CD14-positive monocyte (primary cell): ENCODE results near the gene PBX4. TPM values are rescaled to one million over a fixed set of nuclear protein-coding genes. Genes with fewer than 3 reads are reported as not detected.

Experiments
- DNase-seq, 3 donors: peaks; one replicate each; pipeline ENCODE4 v3.0.0-alpha.2; 2011 to 2022
- H2AFZ ChIP-seq: 2 replicates; pipeline ENCODE4 v1.6.0; 2012; ENCODE audit warnings: mild to moderate bottlenecking, low read depth, low read length, inconsistent platforms; ENCODE audit not compliant: insufficient read depth, poor library complexity, severe bottlenecking
- H3K27ac ChIP-seq, 2 donors: 1 replicate in 1 of 2; 2 replicates in 1 of 2; pipeline ENCODE4 v1.5.1; 2012 to 2013; ENCODE audit warnings: low read length in 2 of 2, control low read depth in 1 of 2, inconsistent platforms in 1 of 2, low read depth in 1 of 2, mild to moderate bottlenecking in 1 of 2
- H3K27me3 ChIP-seq, 2 donors: one replicate each; pipeline versions ENCODE4 v1.6.0 to v1.6.1; 2011 to 2013; ENCODE audit warnings: low read length in 2 of 2; ENCODE audit not compliant: control insufficient read depth in 2 of 2, insufficient read depth in 2 of 2
- H3K36me3 ChIP-seq, 2 donors: replicated peaks in 1 of 2; 1 replicate in 1 of 2; 2 replicates in 1 of 2; pipeline versions ENCODE4 v1.5.1 to v1.6.1; 2012 to 2013; ENCODE audit warnings: low read length in 2 of 2, control low read depth in 1 of 2, inconsistent platforms in 1 of 2, mild to moderate bottlenecking in 1 of 2; ENCODE audit not compliant: insufficient read depth in 2 of 2, control insufficient read depth in 1 of 2
- H3K4me1 ChIP-seq, 2 donors: 1 replicate in 1 of 2; 2 replicates in 1 of 2; pipeline versions ENCODE4 v1.5.1 to v1.6.1; 2012 to 2013; ENCODE audit warnings: low read length in 2 of 2, control low read depth in 1 of 2, inconsistent platforms in 1 of 2, mild to moderate bottlenecking in 1 of 2, moderate library complexity in 1 of 2; ENCODE audit not compliant: insufficient read depth in 2 of 2, control insufficient read depth in 1 of 2
- H3K4me2 ChIP-seq: replicated peaks from 2 replicates; pipeline ENCODE3; 2012; ENCODE audit warnings: low read length, moderate library complexity, mild to moderate bottlenecking; ENCODE audit not compliant: poor library complexity, severe bottlenecking; ENCODE audit errors: extremely low read depth
- H3K4me3 ChIP-seq, 3 experiments: fragments of 200-600 bp in 1 of 3; sonication (generic) in 1 of 3; replicated peaks in 1 of 3; 1 replicate in 2 of 3; 2 replicates in 1 of 3; pipeline ENCODE4 v1.5.1; 2011 to 2013; ENCODE audit warnings: low read length in 3 of 3, mild to moderate bottlenecking in 3 of 3, control low read depth in 2 of 3, low read depth in 2 of 3, inconsistent platforms in 1 of 3, moderate library complexity in 1 of 3
- H3K79me2 ChIP-seq: 2 replicates; pipeline ENCODE4 v1.6.0; 2012; ENCODE audit warnings: mild to moderate bottlenecking, control low read depth, inconsistent platforms, low read length, moderate library complexity; ENCODE audit not compliant: insufficient read depth
- H3K9ac ChIP-seq: 2 replicates; pipeline ENCODE4 v1.6.0; 2017; ENCODE audit warnings: low read length, mild to moderate bottlenecking; ENCODE audit not compliant: insufficient read depth, poor library complexity, severe bottlenecking
- H3K9me3 ChIP-seq, 2 donors: replicated peaks in 1 of 2; 1 replicate in 1 of 2; 2 replicates in 1 of 2; pipeline versions ENCODE4 v1.5.1 to v1.6.1; 2012 to 2013; ENCODE audit warnings: low read length in 2 of 2, control low read depth in 1 of 2; ENCODE audit not compliant: control insufficient read depth in 1 of 2, insufficient read depth in 1 of 2
- H4K20me1 ChIP-seq: 2 replicates; pipeline ENCODE4 v1.6.0; 2012; ENCODE audit warnings: mild to moderate bottlenecking, low read length, control low read depth, moderate library complexity; ENCODE audit not compliant: insufficient read depth
- H3K27ac Mint-ChIP-seq, 7 donors: one replicate each; pipeline ENCODE4 v1.8.0; 2020; ENCODE audit warnings: mild to moderate bottlenecking in 7 of 7, mixed read lengths in 7 of 7, moderate library complexity in 6 of 7, inconsistent platforms in 2 of 7
- H3K27me3 Mint-ChIP-seq, 3 donors: one replicate each; pipeline ENCODE4 v1.8.0; 2021 to 2022; ENCODE audit warnings: low read depth in 3 of 3, mild to moderate bottlenecking in 3 of 3, mixed read lengths in 3 of 3, moderate library complexity in 3 of 3, inconsistent platforms in 1 of 3
- H3K36me3 Mint-ChIP-seq, 2 donors: one replicate each; pipeline ENCODE4 v1.8.0; 2020; ENCODE audit warnings: mixed read lengths in 2 of 2, inconsistent platforms in 1 of 2, mild to moderate bottlenecking in 1 of 2
- H3K4me1 Mint-ChIP-seq: one replicate; pipeline ENCODE4 v1.8.0; 2020; ENCODE audit warnings: mild to moderate bottlenecking, mixed read lengths
- H3K4me3 Mint-ChIP-seq, 2 donors: one replicate each; pipeline ENCODE4 v1.8.0; 2020; ENCODE audit warnings: mild to moderate bottlenecking in 2 of 2, mixed read lengths in 2 of 2, moderate library complexity in 1 of 2
- H3K9me3 Mint-ChIP-seq, 7 donors: one replicate each; pipeline ENCODE4 v1.8.0; 2020 to 2022; ENCODE audit warnings: mixed read lengths in 7 of 7, mild to moderate bottlenecking in 6 of 7, moderate library complexity in 6 of 7, inconsistent platforms in 2 of 7
- CTCF ChIP-seq: fragments of 200-600 bp; IDR thresholded peaks from one replicate; pipeline ENCODE4 v1.8.0; 2022; ENCODE audit warnings: antibody characterized with exemption, mild to moderate bottlenecking
- WGBS: methylation state at CpG from one replicate; pipeline ENCODE4 v1.1.5; 2013; ENCODE audit warnings: missing lambda C conversion rate; ENCODE audit not compliant: insufficient coverage; 5-methylcytosine and 5-hydroxymethylcytosine counted together
- intact Hi-C, 2 donors: fragments of 100-400 bp; cut with micrococcal nuclease; formaldehyde crosslinking; loops; one replicate each; pipeline versions ENCODE4 v1.15.0 to v1.15.1; 2023
- polyA plus RNA-seq, 3 donors: library from polyadenylated mRNA; depleted of rRNA in 1 of 3; unstranded in 2 of 3; stranded (reverse) in 1 of 3; fragments of 300-500 nt in 2 of 3; fragments of >200 nt in 1 of 3; fragmentation: Illumina TruSeq in 2 of 3; gene quantifications; 1 replicate in 2 of 3; 2 replicates in 1 of 3; pipeline ENCODE4 v1.2.3, GENCODE V29; 2012 to 2021

The PBX4 gene
- polyA plus RNA-seq, 3 donors, result 2.4 TPM; not detected in 2

DNA sequence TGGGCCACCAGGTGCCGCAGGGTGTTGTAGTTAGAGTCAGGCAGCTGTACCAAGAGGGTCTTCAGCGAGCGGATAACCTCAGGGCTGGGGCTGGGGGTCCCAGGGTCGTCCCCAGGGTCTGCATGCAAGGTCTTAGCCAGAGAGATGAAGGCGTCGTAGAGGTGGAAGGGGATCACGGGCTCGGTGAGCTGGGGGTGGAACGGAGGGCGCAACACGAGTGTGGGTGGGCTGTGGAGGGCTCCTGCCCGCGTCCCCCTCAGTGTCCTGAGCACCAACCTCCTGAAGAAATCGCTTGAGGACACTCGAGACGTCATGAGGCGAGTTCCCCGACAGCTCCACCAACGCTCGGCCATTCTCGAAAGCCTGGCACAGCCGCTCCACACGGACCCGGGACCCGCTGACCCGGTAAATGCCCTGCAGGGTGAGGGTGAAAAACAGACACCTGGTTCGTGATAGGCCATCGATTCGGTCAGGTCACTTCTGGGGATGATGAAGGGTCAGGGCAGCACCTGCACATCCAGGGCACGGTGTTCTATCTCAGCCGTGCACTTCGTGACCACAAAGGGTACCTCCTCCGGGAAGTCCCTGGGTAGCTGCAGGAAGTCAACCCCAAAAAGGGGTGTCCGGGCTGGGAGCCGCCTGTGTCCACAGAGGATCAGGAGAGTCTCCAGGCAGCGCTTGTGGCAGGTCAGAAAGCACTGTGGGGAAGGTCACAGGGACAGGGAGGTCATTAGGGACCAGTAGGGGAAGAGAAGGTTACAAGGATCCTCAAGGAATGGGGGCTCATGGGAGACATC is 16.2 kb upstream of the PBX4 start:
- Mint-ChIP-seq H3K9me3 (no peaks in the 10 kb centered on the region), H3K4me1 (peaks cover 5% of the 10 kb centered on the region), H3K36me3 (peaks cover 72 to 95% of the 10 kb centered on the region in 2 donors), H3K4me3 (no peak overlapping the region), H3K27ac (peak overlapping the region in 4 of 7 donors; percentile 30 to 48 (median 42)), H3K27me3 (peaks cover 0 to 3% (median 1%) of the 10 kb centered on the region in 3 donors)
- no peak for TF ChIP-seq CTCF
- Histone ChIP-seq H3K27ac (peak overlapping the region in 1 of 2 donors; percentile 5), H3K9ac (no peak overlapping the region), H3K4me3 (no peak overlapping the region), H3K4me2 (no peak overlapping the region), H3K36me3 (peaks cover 88 to 99% of the 10 kb centered on the region in 2 donors), H4K20me1 (peaks cover 96% of the 10 kb centered on the region), H3K9me3 (no peaks in the 10 kb centered on the region), H3K27me3 (no peaks in the 10 kb centered on the region), H2AFZ (no peak overlapping the region), H3K4me1 (peaks cover 7 to 13% of the 10 kb centered on the region in 2 donors), H3K79me2 (peaks cover 41% of the 10 kb centered on the region)
- WGBS, result 93% methylated on average over 30 of the region's 36 CpGs
- intact Hi-C loops, result no loop called here
- no peak for DNase-seq

DNA sequence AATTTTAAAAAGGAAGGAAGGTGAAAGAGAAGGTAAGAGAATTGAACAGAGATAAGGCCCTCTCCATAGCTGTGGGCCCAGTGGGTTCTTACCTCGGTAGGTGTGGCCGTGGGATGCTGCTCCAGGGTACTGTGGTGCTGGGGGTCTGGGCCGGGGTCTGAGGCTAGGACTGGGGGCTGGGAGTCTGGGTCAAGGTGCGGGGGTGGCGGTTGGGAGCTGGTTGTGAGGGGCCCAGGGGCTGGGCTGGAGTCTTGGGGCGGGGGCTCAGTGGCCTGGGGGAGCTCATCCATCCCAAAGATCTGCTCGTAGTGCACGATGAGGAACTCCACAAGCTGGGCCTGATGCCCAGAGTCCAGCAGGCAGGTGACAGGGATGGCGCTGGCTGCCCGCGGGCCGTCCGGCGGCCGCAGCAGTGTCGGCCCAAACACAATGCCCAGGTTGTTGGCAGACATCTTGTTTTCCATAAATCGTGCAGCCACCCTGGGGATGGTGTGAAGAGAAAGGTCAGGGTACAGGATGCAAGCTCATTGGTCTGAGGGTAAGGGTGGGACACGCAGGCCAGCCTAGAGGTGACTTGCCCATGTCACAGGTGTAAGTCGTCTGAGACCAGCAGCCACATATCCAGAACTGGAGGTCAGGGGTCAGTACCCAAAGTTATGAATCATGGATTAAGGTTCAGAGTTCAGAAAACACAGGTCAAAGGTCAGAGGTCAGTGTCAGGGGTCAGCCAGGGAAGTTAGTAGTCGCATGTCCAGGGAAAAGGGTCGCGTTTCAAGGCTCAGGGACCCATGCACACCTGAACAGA is 15.4 kb upstream of the PBX4 start:
- Mint-ChIP-seq H3K27me3 (peaks cover 2 to 5% (median 3%) of the 10 kb centered on the region in 3 donors), H3K9me3 (peaks cover 0 to 1% (median 0%) of the 10 kb centered on the region in 7 donors), H3K4me3 (no peak overlapping the region), H3K4me1 (peaks cover 4% of the 10 kb centered on the region), H3K36me3 (peaks cover 70 to 92% of the 10 kb centered on the region in 2 donors), H3K27ac (peak overlapping the region in 5 of 7 donors; percentile 22 to 70 (median 25))
- Histone ChIP-seq H2AFZ (no peak overlapping the region), H3K9ac (no peak overlapping the region), H3K4me3 (no peak overlapping the region), H3K36me3 (peaks cover 85 to 96% of the 10 kb centered on the region in 2 donors), H3K79me2 (peaks cover 33% of the 10 kb centered on the region), H3K9me3 (no peaks in the 10 kb centered on the region), H3K4me1 (peaks cover 7 to 14% of the 10 kb centered on the region in 2 donors), H3K27ac (no peak overlapping the region), H3K4me2 (no peak overlapping the region), H4K20me1 (peaks cover 96% of the 10 kb centered on the region), H3K27me3 (no peaks in the 10 kb centered on the region)
- intact Hi-C loops, result no loop called here
- TF ChIP-seq CTCF, result no peak
- WGBS, result 98% methylated on average over 21 of the region's 22 CpGs
- no peak for DNase-seq
